ENCODE measurements around the gene SSBP2. TPM values are rescaled to one million over a fixed set of nuclear protein-coding genes. Genes with fewer than 3 reads are reported as not detected.

SSBP2 gene
- total RNA-seq, 4 donors from 2014 or later: 45.3 to 83.1 (median 61.7) TPM

GRCh38 chr5:81435023-81435422 is 315.9 kb downstream of the SSBP2 start:
- no peak for TF ChIP-seq CTCF (IDR thresholded peaks at IDR 0.05)
- no peak for TF ChIP-seq POLR2A (IDR thresholded peaks at IDR 0.05)
- intact Hi-C loops (cut with DNase I; ENCODE audit: low total_unique reads): no loop called here
- WGBS, 2 donors: 86 to 88% methylated on average over 6 of the region's 6 CpGs
- no peak for DNase-seq (ENCODE audit: low spot score in 2 of 2)
- no peak overlapping the region for H3K4me3 ChIP-seq (ENCODE audit: low read depth, poor library complexity, severe bottlenecking)

DNA sequence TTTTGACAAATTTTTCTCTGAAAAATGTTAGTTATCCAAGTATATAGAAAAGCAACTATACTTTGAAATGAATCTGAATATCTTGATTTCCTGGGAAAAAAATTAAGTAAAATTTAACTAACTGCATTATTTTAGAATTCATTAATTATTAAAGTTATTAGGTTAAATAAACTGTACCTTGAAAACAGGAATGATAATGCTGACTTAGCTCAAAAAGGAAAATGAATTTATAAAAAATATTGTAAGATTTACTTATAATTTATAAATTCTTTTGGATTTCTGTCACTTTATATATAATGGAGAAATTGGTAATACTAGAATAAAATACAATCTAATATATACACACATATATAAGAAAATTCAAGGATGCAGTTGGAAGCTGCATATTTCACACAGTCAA is 320.9 kb downstream of the SSBP2 start:
- no peak for DNase-seq (ENCODE audit: low spot score in 2 of 2)
- intact Hi-C loops (cut with DNase I; ENCODE audit: low total_unique reads): loop anchor here (5.0 to 10.0 kb wide), 2 partner anchors 315 to 963 kb away; no protein-coding TSS in a partner anchor
- H3K4me3 ChIP-seq (ENCODE audit: low read depth, poor library complexity, severe bottlenecking): no peak overlapping the region
- TF ChIP-seq POLR2A (IDR thresholded peaks at IDR 0.05) (no peak), CTCF (IDR thresholded peaks at IDR 0.05) (no peak)

DNA sequence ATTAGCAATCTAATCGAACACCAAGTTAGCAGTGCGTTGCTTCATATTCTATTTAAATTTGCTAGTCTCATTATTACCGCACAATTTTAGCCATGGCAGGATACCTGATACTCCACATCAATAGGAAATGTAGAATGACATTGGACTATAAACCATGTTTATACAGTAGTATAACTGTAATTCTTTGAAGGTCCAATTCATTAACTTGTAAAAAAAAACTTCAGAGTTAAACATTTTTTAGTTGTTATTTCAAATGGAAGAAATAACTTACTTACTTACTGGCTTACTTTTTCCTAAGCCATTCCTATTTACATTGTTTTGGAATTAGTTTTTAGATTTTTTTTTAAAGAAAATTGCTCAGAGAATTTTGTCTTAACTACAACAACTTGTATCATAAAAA is 321.5 kb downstream of the SSBP2 start:
- DNase-seq (ENCODE audit: low spot score in 2 of 2): no peak
- intact Hi-C loops (cut with DNase I; ENCODE audit: low total_unique reads): loop anchor here (5.0 to 10.0 kb wide), 2 partner anchors 315 to 962 kb away; no protein-coding TSS in a partner anchor
- TF ChIP-seq CTCF (IDR thresholded peaks at IDR 0.05): no peak
- TF ChIP-seq POLR2A (IDR thresholded peaks at IDR 0.05): no peak
- H3K4me3 ChIP-seq (ENCODE audit: low read depth, poor library complexity, severe bottlenecking): no peak overlapping the region
- WGBS, 2 donors: 87 to 96% methylated on average over 3 of the region's 3 CpGs

GRCh38 chr5:81428861-81429260 is 322.0 kb downstream of the SSBP2 start:
- no peak overlapping the region for H3K4me3 ChIP-seq (ENCODE audit: low read depth, poor library complexity, severe bottlenecking)
- no peak for DNase-seq (ENCODE audit: low spot score in 2 of 2)
- intact Hi-C loops (cut with DNase I; ENCODE audit: low total_unique reads): loop anchor here (5.0 to 10.0 kb wide), 2 partner anchors 316 to 962 kb away; no protein-coding TSS in a partner anchor
- TF ChIP-seq POLR2A (IDR thresholded peaks at IDR 0.05) (no peak), CTCF (IDR thresholded peaks at IDR 0.05) (no peak)

GRCh38 chr5:81428446-81428845 is 322.5 kb downstream of the SSBP2 start:
- H3K4me3 ChIP-seq (ENCODE audit: low read depth, poor library complexity, severe bottlenecking): no peak overlapping the region
- DNase-seq (ENCODE audit: low spot score in 2 of 2): no peak
- intact Hi-C loops (cut with DNase I; ENCODE audit: low total_unique reads): loop anchor here (5.0 to 10.0 kb wide), 2 partner anchors 316 to 961 kb away; no protein-coding TSS in a partner anchor
- WGBS, 2 donors: 76 to 94% methylated on average over 3 of the region's 3 CpGs
- no peak for TF ChIP-seq CTCF (IDR thresholded peaks at IDR 0.05)
- no peak for TF ChIP-seq POLR2A (IDR thresholded peaks at IDR 0.05)

GRCh38 chr5:81427566-81427965 is 323.3 kb downstream of the SSBP2 start:
- no peak overlapping the region for H3K4me3 ChIP-seq (ENCODE audit: low read depth, poor library complexity, severe bottlenecking)
- DNase-seq (ENCODE audit: low spot score in 2 of 2): no peak
- intact Hi-C loops (cut with DNase I; ENCODE audit: low total_unique reads): loop anchor here (5.0 to 10.0 kb wide), 2 partner anchors 317 to 960 kb away; no protein-coding TSS in a partner anchor
- 91 to 100% methylated on average over 1 of the region's 1 CpG for WGBS, 2 donors
- no peak for TF ChIP-seq CTCF (IDR thresholded peaks at IDR 0.05)
- TF ChIP-seq POLR2A (IDR thresholded peaks at IDR 0.05): no peak
